Astrocyte (in vitro differentiated cells and primary cell): ENCODE results near the gene PREX1. TPM values are rescaled to one million over a fixed set of nuclear protein-coding genes. Genes with fewer than 3 reads are reported as not detected.

Experiments used
- DNase-seq: peaks from one replicate; pipeline ENCODE4 v3.0.0-alpha.2; 2010; ENCODE audit warnings: low read depth
- FAIRE-seq: peaks from 2 replicates; lab custom pipeline; 2011; peaks lifted over from hg19 to GRCh38; lab: Jason Lieb, UNC
- H2AFZ ChIP-seq: 2 replicates; pipeline ENCODE4 v1.6.0; 2012; ENCODE audit warnings: low read depth, low read length, inconsistent platforms
- H3K27ac ChIP-seq: 2 replicates; pipeline ENCODE4 v1.5.1; 2011; ENCODE audit warnings: low read depth, low read length, inconsistent platforms
- H3K27me3 ChIP-seq: 2 replicates; pipeline ENCODE4 v1.6.0; 2011; ENCODE audit warnings: low read length, inconsistent platforms; ENCODE audit not compliant: insufficient read depth
- H3K36me3 ChIP-seq: 2 replicates; pipeline ENCODE4 v1.5.1; 2011; ENCODE audit warnings: low read length, inconsistent platforms; ENCODE audit not compliant: insufficient read depth
- H3K4me1 ChIP-seq: 2 replicates; pipeline ENCODE4 v1.5.1; 2011; ENCODE audit warnings: low read length, inconsistent platforms; ENCODE audit not compliant: insufficient read depth
- H3K4me2 ChIP-seq: 2 replicates; pipeline ENCODE4 v1.6.0; 2012; ENCODE audit warnings: low read length, inconsistent platforms
- H3K4me3 ChIP-seq: 2 replicates; pipeline ENCODE4 v1.5.1; 2011; ENCODE audit warnings: low read depth, mild to moderate bottlenecking, low read length, inconsistent platforms; ENCODE audit not compliant: insufficient read depth
- H3K79me2 ChIP-seq: 2 replicates; pipeline ENCODE4 v1.6.0; 2012; ENCODE audit warnings: mild to moderate bottlenecking, low read length, inconsistent platforms; ENCODE audit not compliant: insufficient read depth
- H3K9ac ChIP-seq: 2 replicates; pipeline ENCODE4 v1.6.0; 2012; ENCODE audit warnings: mild to moderate bottlenecking, low read length, inconsistent platforms
- H3K9me3 ChIP-seq: 2 replicates; pipeline ENCODE4 v1.5.1; 2012; ENCODE audit warnings: low read depth, mild to moderate bottlenecking, low read length, inconsistent platforms; ENCODE audit not compliant: insufficient read depth
- H4K20me1 ChIP-seq: 2 replicates; pipeline ENCODE4 v1.6.0; 2012; ENCODE audit warnings: low read length, inconsistent platforms; ENCODE audit not compliant: insufficient read depth
- H3K27ac Mint-ChIP-seq: one replicate; pipeline ENCODE4 v1.8.0; 2021; ENCODE audit warnings: mild to moderate bottlenecking, mixed read lengths; ENCODE audit not compliant: unreplicated experiment
- H3K27me3 Mint-ChIP-seq: one replicate; pipeline ENCODE4 v1.8.0; 2021; ENCODE audit warnings: low read depth, mixed read lengths; ENCODE audit not compliant: unreplicated experiment
- H3K36me3 Mint-ChIP-seq: one replicate; pipeline ENCODE4 v1.8.0; 2021; ENCODE audit warnings: low read depth, mixed read lengths; ENCODE audit not compliant: unreplicated experiment
- H3K4me1 Mint-ChIP-seq: one replicate; pipeline ENCODE4 v1.8.0; 2021; ENCODE audit warnings: low read depth, mixed read lengths; ENCODE audit not compliant: unreplicated experiment
- H3K4me3 Mint-ChIP-seq: one replicate; pipeline ENCODE4 v1.8.0; 2021; ENCODE audit warnings: mild to moderate bottlenecking, moderate library complexity, mixed read lengths; ENCODE audit not compliant: unreplicated experiment
- H3K9me3 Mint-ChIP-seq: one replicate; pipeline ENCODE4 v1.8.0; 2021; ENCODE audit warnings: mild to moderate bottlenecking, mixed read lengths; ENCODE audit not compliant: unreplicated experiment
- EZH2 ChIP-seq: IDR thresholded peaks from 2 replicates; pipeline ENCODE4 v1.6.1; 2012; ENCODE audit warnings: mild to moderate bottlenecking, low read length, inconsistent platforms; ENCODE audit not compliant: insufficient read depth
- total RNA-seq: library from RNA; stranded (reverse); gene quantifications from 2 replicates; pipeline ENCODE4 v1.2.1, GENCODE V29; 2021
- TF ChIP-seq, protein P1 (sequence below): IDR thresholded peaks from 2 replicates; pipeline ENCODE4 v1.5.1; 2011; ENCODE audit warnings: low read depth, mild to moderate bottlenecking, inconsistent platforms, low read length, moderate library complexity; ENCODE audit not compliant: insufficient read depth

The PREX1 gene
- total RNA-seq, 1 donor from 2014 or later, result 3.5 TPM

DNA sequence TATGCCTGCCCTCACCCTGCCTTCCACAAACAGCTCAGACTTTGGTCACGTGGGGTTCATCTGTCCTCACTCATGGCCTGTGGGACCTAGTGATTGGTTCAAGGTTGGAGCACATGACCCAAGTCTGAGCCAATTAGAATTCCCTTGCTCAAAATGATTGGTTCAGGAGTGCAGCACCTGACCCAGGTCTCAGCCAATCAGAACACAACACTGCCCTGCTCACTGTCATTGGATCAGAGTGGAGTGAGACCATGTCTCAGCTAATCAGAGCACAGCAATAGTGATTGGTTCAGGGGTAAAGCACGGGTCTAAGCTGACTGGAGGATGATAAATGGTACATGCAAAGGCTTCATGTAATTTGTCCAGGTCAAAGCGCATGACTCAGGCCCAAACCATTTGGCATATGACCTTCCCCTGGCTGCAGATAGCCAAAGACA lies 102.2 kb downstream of the PREX1 start:
- Histone ChIP-seq H3K36me3 (no peaks in the 10 kb centered on the region), H2AFZ (no peak overlapping the region), H3K79me2 (no peaks in the 10 kb centered on the region), H3K9me3 (no peaks in the 10 kb centered on the region), H3K9ac (no peak overlapping the region), H3K27me3 (no peaks in the 10 kb centered on the region), H3K4me3 (no peak overlapping the region), H3K27ac (no peak overlapping the region), H4K20me1 (peaks cover 13% of the 10 kb centered on the region), H3K4me2 (no peak overlapping the region), H3K4me1 (peaks cover 22% of the 10 kb centered on the region)
- H3K27ac Mint-ChIP-seq, result no peak overlapping the region
- DNase-seq (peak; percentile 66), FAIRE-seq (no peak)
- peaks cover 3% of the 10 kb centered on the region for H3K27me3 Mint-ChIP-seq
- no peak for TF ChIP-seq EZH2
- TF ChIP-seq, protein P1, sequence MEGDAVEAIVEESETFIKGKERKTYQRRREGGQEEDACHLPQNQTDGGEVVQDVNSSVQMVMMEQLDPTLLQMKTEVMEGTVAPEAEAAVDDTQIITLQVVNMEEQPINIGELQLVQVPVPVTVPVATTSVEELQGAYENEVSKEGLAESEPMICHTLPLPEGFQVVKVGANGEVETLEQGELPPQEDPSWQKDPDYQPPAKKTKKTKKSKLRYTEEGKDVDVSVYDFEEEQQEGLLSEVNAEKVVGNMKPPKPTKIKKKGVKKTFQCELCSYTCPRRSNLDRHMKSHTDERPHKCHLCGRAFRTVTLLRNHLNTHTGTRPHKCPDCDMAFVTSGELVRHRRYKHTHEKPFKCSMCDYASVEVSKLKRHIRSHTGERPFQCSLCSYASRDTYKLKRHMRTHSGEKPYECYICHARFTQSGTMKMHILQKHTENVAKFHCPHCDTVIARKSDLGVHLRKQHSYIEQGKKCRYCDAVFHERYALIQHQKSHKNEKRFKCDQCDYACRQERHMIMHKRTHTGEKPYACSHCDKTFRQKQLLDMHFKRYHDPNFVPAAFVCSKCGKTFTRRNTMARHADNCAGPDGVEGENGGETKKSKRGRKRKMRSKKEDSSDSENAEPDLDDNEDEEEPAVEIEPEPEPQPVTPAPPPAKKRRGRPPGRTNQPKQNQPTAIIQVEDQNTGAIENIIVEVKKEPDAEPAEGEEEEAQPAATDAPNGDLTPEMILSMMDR, result no peak
- H3K4me3 Mint-ChIP-seq, result no peak overlapping the region
- H3K36me3 Mint-ChIP-seq, result peaks cover 1% of the 10 kb centered on the region
- H3K4me1 Mint-ChIP-seq, result no peaks in the 10 kb centered on the region
- peaks cover 2% of the 10 kb centered on the region for H3K9me3 Mint-ChIP-seq

DNA sequence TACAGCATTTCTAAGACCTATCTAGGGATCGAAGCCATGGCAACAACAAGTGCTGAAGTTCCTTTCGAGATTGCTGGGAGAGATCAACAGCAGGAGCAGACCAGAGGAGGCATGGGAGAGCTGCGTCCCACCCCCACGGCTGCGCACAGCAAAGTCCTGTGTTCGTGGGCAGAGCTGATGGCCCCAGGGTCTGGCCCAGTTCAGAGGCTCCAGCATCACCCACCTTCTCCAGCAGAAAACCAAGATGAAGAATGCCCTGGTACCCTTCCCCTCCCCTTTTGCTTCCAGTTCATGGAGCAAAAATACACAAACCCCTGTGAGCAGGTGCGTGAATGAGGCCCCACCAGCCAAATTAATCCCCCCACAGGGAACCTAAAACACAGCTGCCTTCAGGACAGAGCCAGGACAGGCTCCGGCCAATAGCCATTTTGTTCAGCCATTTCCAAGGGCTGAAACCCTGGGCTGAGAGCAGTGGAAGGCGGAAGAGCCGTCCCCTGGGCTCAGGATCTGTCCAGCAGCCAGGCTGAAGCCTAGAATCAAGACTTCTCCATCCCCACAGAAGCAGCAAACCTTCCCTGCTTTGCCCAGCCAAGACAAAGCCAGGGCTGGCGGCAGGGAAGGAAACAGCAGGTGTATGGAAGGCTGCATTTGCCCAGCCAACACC lies 102.8 kb downstream of the PREX1 start:
- no peak overlapping the region for H3K4me2 ChIP-seq
- Mint-ChIP-seq H3K9me3 (peaks cover 2% of the 10 kb centered on the region), H3K36me3 (peaks cover under 1% of the 10 kb centered on the region), H3K4me3 (no peak overlapping the region), H3K27me3 (peaks cover 4% of the 10 kb centered on the region), H3K27ac (no peak overlapping the region), H3K4me1 (no peaks in the 10 kb centered on the region)
- H4K20me1 ChIP-seq, result peaks cover 16% of the 10 kb centered on the region
- H3K79me2 ChIP-seq, result no peaks in the 10 kb centered on the region
- H3K27ac ChIP-seq, result no peak overlapping the region
- FAIRE-seq (no peak), DNase-seq (no peak)
- H2AFZ ChIP-seq, result no peak overlapping the region
- no peak overlapping the region for H3K9ac ChIP-seq
- peaks cover 25% of the 10 kb centered on the region for H3K4me1 ChIP-seq
- no peaks in the 10 kb centered on the region for H3K36me3 ChIP-seq
- no peaks in the 10 kb centered on the region for H3K27me3 ChIP-seq
- no peaks in the 10 kb centered on the region for H3K9me3 ChIP-seq
- TF ChIP-seq, protein P1, result no peak
- TF ChIP-seq EZH2, result no peak
- H3K4me3 ChIP-seq, result no peak overlapping the region

DNA sequence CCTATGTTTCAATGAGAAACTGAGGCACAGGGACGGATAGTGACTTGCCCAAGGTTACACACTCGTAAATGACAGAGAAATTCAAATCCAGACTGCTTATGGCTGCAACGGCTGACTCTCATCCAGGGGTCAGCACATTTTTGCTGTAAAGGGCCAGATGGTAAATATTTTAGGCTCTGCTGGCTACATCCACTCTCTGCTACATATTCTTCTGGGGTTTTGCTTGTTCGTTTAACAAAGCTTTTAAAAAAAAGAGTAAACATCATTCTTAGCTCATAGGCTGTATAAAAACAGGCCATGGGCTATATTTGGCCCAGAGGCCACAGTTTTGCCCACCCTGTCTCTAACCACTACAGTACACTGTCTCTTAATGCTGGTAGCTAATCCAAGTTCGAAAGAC lies 103.4 kb downstream of the PREX1 start:
- H3K36me3 ChIP-seq, result no peaks in the 10 kb centered on the region
- no peak overlapping the region for H3K27ac ChIP-seq
- no peak overlapping the region for H3K4me3 ChIP-seq
- Mint-ChIP-seq H3K9me3 (peaks cover 4% of the 10 kb centered on the region), H3K4me1 (no peaks in the 10 kb centered on the region), H3K4me3 (no peak overlapping the region), H3K27ac (no peak overlapping the region), H3K27me3 (peaks cover 4% of the 10 kb centered on the region), H3K36me3 (no peaks in the 10 kb centered on the region)
- no peaks in the 10 kb centered on the region for H3K79me2 ChIP-seq
- DNase-seq (no peak), FAIRE-seq (no peak)
- H4K20me1 ChIP-seq, result peaks cover 21% of the 10 kb centered on the region
- H3K4me2 ChIP-seq, result no peak overlapping the region
- no peaks in the 10 kb centered on the region for H3K27me3 ChIP-seq
- no peak for TF ChIP-seq EZH2
- TF ChIP-seq, protein P1, result no peak
- no peak overlapping the region for H2AFZ ChIP-seq
- H3K4me1 ChIP-seq, result peaks cover 27% of the 10 kb centered on the region
- H3K9me3 ChIP-seq, result no peaks in the 10 kb centered on the region
- H3K9ac ChIP-seq, result no peak overlapping the region
